Measurements from ENCODE around the gene DAAM1.

The DAAM1 gene

GRCh38 chr14:59398841-59399240 is 210.4 kb downstream of the DAAM1 start:
- no peak for ATAC-seq
- TF ChIP-seq RARB (CRISPR knock-in tag; IDR thresholded peaks at IDR 0.05) (no peak), ZFP30 (CRISPR knock-in tag; IDR thresholded peaks at IDR 0.05) (no peak), CREB5 (CRISPR knock-in tag; IDR thresholded peaks at IDR 0.05; ENCODE audit: low read depth) (no peak), CSDC2 (CRISPR knock-in tag; IDR thresholded peaks at IDR 0.05) (no peak), ESRRG (CRISPR knock-in tag; IDR thresholded peaks at IDR 0.05) (no peak), TCF4 (CRISPR knock-in tag; IDR thresholded peaks at IDR 0.05; ENCODE audit: borderline replicate concordance) (no peak), SNAI2 (CRISPR knock-in tag; IDR thresholded peaks at IDR 0.05) (no peak), GLIS3 (CRISPR knock-in tag; IDR thresholded peaks at IDR 0.05) (no peak), BACH2 (CRISPR knock-in tag; IDR thresholded peaks at IDR 0.05; ENCODE audit: borderline replicate concordance) (no peak), TOX (CRISPR knock-in tag; IDR thresholded peaks at IDR 0.05; ENCODE audit: borderline replicate concordance) (no peak), POU6F1 (CRISPR knock-in tag; IDR thresholded peaks at IDR 0.05; ENCODE audit: borderline replicate concordance, low read depth) (no peak), OSR1 (CRISPR knock-in tag; IDR thresholded peaks at IDR 0.05) (no peak), ZFP3 (CRISPR knock-in tag; IDR thresholded peaks at IDR 0.05) (no peak), ARNTL (CRISPR knock-in tag; IDR thresholded peaks at IDR 0.05; ENCODE audit: borderline replicate concordance, low read depth) (no peak)

GRCh38 chr14:59406454-59407245 is 218.2 kb downstream of the DAAM1 start:
- TF ChIP-seq TOX (CRISPR knock-in tag; IDR thresholded peaks at IDR 0.05; ENCODE audit: borderline replicate concordance) (no peak), ZFP3 (CRISPR knock-in tag; IDR thresholded peaks at IDR 0.05) (no peak), GLIS3 (CRISPR knock-in tag; IDR thresholded peaks at IDR 0.05) (no peak), CREB5 (CRISPR knock-in tag; IDR thresholded peaks at IDR 0.05; ENCODE audit: low read depth) (no peak), PPARA (CRISPR knock-in tag; IDR thresholded peaks at IDR 0.05; ENCODE audit: borderline replicate concordance) (no peak), ISL1 (CRISPR knock-in tag; IDR thresholded peaks at IDR 0.05) (no peak), TCF4 (CRISPR knock-in tag; IDR thresholded peaks at IDR 0.05; ENCODE audit: borderline replicate concordance) (no peak), OSR1 (CRISPR knock-in tag; IDR thresholded peaks at IDR 0.05) (no peak), TSHZ2 (CRISPR knock-in tag; IDR thresholded peaks at IDR 0.05) (no peak), ZC3H10 (CRISPR knock-in tag; IDR thresholded peaks at IDR 0.05) (no peak), ESRRG (CRISPR knock-in tag; IDR thresholded peaks at IDR 0.05) (no peak), POU6F1 (CRISPR knock-in tag; IDR thresholded peaks at IDR 0.05; ENCODE audit: borderline replicate concordance, low read depth) (no peak), ZFP30 (CRISPR knock-in tag; IDR thresholded peaks at IDR 0.05) (no peak), ARNTL (CRISPR knock-in tag; IDR thresholded peaks at IDR 0.05; ENCODE audit: borderline replicate concordance, low read depth) (no peak)
- ATAC-seq = no peak

- peak; percentile 50 for ATAC-seq
- TF ChIP-seq ZNF565 (CRISPR knock-in tag; conservative IDR thresholded peaks at IDR 0.05; ENCODE audit: low read depth) = no peak
- no peak for TF ChIP-seq PPARA (CRISPR knock-in tag; IDR thresholded peaks at IDR 0.05; ENCODE audit: borderline replicate concordance)
- no peak for TF ChIP-seq TCF4 (CRISPR knock-in tag; IDR thresholded peaks at IDR 0.05; ENCODE audit: borderline replicate concordance)
- TF ChIP-seq BACH2 (CRISPR knock-in tag; IDR thresholded peaks at IDR 0.05; ENCODE audit: borderline replicate concordance) = no peak
- no peak for TF ChIP-seq ESRRG (CRISPR knock-in tag; IDR thresholded peaks at IDR 0.05)
- TF ChIP-seq TSHZ2 (CRISPR knock-in tag; IDR thresholded peaks at IDR 0.05) = no peak
- no peak for TF ChIP-seq POU6F1 (CRISPR knock-in tag; IDR thresholded peaks at IDR 0.05; ENCODE audit: borderline replicate concordance, low read depth)
These were observed 219.0 kb downstream of the DAAM1 start for GRCh38 chr14:59407246-59408010.

All from SK-N-SH treated with all-trans-retinoic acid at 6 μM for 48 hours (cell line).